Endothelial cell of umbilical vein (primary cell): ENCODE measurements around the gene H1-8. TPM values are rescaled to one million over a fixed set of nuclear protein-coding genes. Genes with fewer than 3 reads are reported as not detected.

Experiments
- BruUV-seq: library from RNA; stranded (reverse); fragments of 400-500 nt; replicated peaks from 2 replicates; lab custom pipeline; 2021; lab: Mats Ljungman, UMichigan
- CTCF ChIA-PET: fragments of 300-600, 350-600 bp; sonication (Branson Sonifier 250); formaldehyde crosslinking; loops from one replicate; lab custom pipeline; 2021; ENCODE audit warnings: antibody characterized with exemption, inconsistent platforms; lab: Charles Lee
- POLR2A ChIA-PET: fragments of 300-600, 350-600 bp; sonication (Branson Sonifier 250); formaldehyde crosslinking; loops from one replicate; lab custom pipeline; 2021; ENCODE audit warnings: antibody characterized with exemption, inconsistent platforms; lab: Charles Lee
- DNase-seq: peaks from one replicate; pipeline ENCODE4 v3.0.0-alpha.2; 2011; ENCODE audit warnings: low read depth, low spot score
- FAIRE-seq: peaks from 2 replicates; lab custom pipeline; 2011; peaks lifted over from hg19 to GRCh38; lab: Jason Lieb, UNC
- H2AFZ ChIP-seq: 2 replicates; pipeline ENCODE4 v1.6.0; 2012; ENCODE audit warnings: low read depth, low read length, control low read depth, inconsistent platforms
- H3K27ac ChIP-seq: 2 replicates; pipeline ENCODE4 v1.5.1; 2011; ENCODE audit warnings: low read depth, mild to moderate bottlenecking, control low read depth, low read length, moderate library complexity; ENCODE audit not compliant: insufficient read depth
- H3K27me3 ChIP-seq, 2 experiments: 2 replicates each; pipeline versions ENCODE4 v1.6.0 to v1.6.1; 2011; ENCODE audit warnings: low read length in 2 of 2, mixed read lengths in 1 of 2; ENCODE audit not compliant: control insufficient read depth in 2 of 2, insufficient read depth in 2 of 2
- H3K36me3 ChIP-seq, 2 experiments: 2 replicates in 1 of 2; 3 replicates in 1 of 2; pipeline ENCODE4 v1.5.1; 2011; ENCODE audit warnings: low read length in 2 of 2, mild to moderate bottlenecking in 1 of 2, moderate library complexity in 1 of 2; ENCODE audit not compliant: control insufficient read depth in 2 of 2, insufficient read depth in 2 of 2; ENCODE audit errors: extremely low read depth in 1 of 2
- H3K4me1 ChIP-seq: 3 replicates; pipeline ENCODE4 v1.5.1; 2011; ENCODE audit warnings: mild to moderate bottlenecking, low read length; ENCODE audit not compliant: control insufficient read depth, insufficient read depth; ENCODE audit errors: extremely low read depth
- H3K4me2 ChIP-seq: 2 replicates; pipeline ENCODE4 v1.6.1; 2011; ENCODE audit warnings: low read length, control low read depth, mixed read lengths; ENCODE audit not compliant: insufficient read depth
- H3K4me3 ChIP-seq, 3 experiments: fragments of 200-600 bp in 1 of 3; sonication (generic), shearing (Covaris generic) in 1 of 3; replicated peaks in 1 of 3; 2 replicates each; pipeline ENCODE4 v1.5.1; 2011 to 2016; ENCODE audit warnings: control low read depth in 3 of 3, low read length in 3 of 3, mild to moderate bottlenecking in 2 of 3, inconsistent platforms in 1 of 3, low read depth in 1 of 3, moderate library complexity in 1 of 3; ENCODE audit not compliant: insufficient read depth in 1 of 3
- H3K79me2 ChIP-seq: 2 replicates; pipeline ENCODE4 v1.6.0; 2012; ENCODE audit warnings: low read length, inconsistent platforms; ENCODE audit not compliant: control insufficient read depth, insufficient read depth
- H3K9ac ChIP-seq: replicated peaks from 2 replicates; pipeline ENCODE3; 2011; ENCODE audit warnings: low read length, control low read depth; ENCODE audit not compliant: insufficient read depth; ENCODE audit errors: extremely low read depth
- H3K9me1 ChIP-seq: replicated peaks from 3 replicates; pipeline ENCODE4 v1.6.0; 2011; ENCODE audit warnings: mild to moderate bottlenecking, low read length; ENCODE audit not compliant: control insufficient read depth, insufficient read depth; ENCODE audit errors: extremely low read depth
- H3K9me3 ChIP-seq: replicated peaks from 2 replicates; pipeline ENCODE4 v1.5.1; 2012; ENCODE audit warnings: low read length, inconsistent platforms; ENCODE audit not compliant: control insufficient read depth, insufficient read depth
- H4K20me1 ChIP-seq: replicated peaks from 2 replicates; pipeline ENCODE3; 2011; ENCODE audit warnings: mild to moderate bottlenecking, low read length; ENCODE audit not compliant: control insufficient read depth, insufficient read depth; ENCODE audit errors: extremely low read depth
- FOS ChIP-seq: IDR thresholded peaks from 2 replicates; pipeline ENCODE4 v1.6.1; 2011; ENCODE audit warnings: mild to moderate bottlenecking, low read length, moderate library complexity, borderline replicate concordance; ENCODE audit not compliant: insufficient read depth
- GATA2 ChIP-seq: IDR thresholded peaks from 2 replicates; pipeline ENCODE4 v1.7.0; 2011; ENCODE audit warnings: low read depth, mild to moderate bottlenecking, moderate library complexity, mixed read lengths, low read length; ENCODE audit not compliant: insufficient read length, insufficient read depth
- POLR2A ChIP-seq: IDR thresholded peaks from 2 replicates; pipeline ENCODE4 v1.6.1; 2012; ENCODE audit warnings: low read depth, mild to moderate bottlenecking, control low read depth, low read length
- POLR2AphosphoS5 ChIP-seq: IDR thresholded peaks from 2 replicates; pipeline ENCODE4 v1.6.1; 2012; ENCODE audit warnings: low read depth, mild to moderate bottlenecking, control low read depth, low read length, moderate library complexity; ENCODE audit not compliant: insufficient read depth
- dilution Hi-C: fragments of 300-500 bp; cut with MboI; formaldehyde crosslinking; loops from one replicate; pipeline ENCODE4 v1.15.0; 2019; ENCODE audit warnings: low sequenced_read_pairs; ENCODE audit not compliant: extremely low pct_ligation_motif_present
- intact Hi-C: fragments of 100-400 bp; cut with micrococcal nuclease; formaldehyde crosslinking; loops from one replicate; pipeline ENCODE4 v1.10.0; 2022
- polyA plus RNA-seq, 4 experiments: library from polyadenylated mRNA; depleted of rRNA in 3 of 4; stranded (reverse) in 3 of 4; unstranded in 1 of 4; fragments of >200 nt; gene quantifications; 2 replicates each; pipeline versions ENCODE4 v1.2.1 to v1.2.3, GENCODE V29; 2011 to 2012; ENCODE audit warnings: missing spikeins in 1 of 4
- total RNA-seq: library from RNA; stranded (reverse); gene quantifications from 2 replicates; pipeline ENCODE4 v1.2.3, GENCODE V29; 2021
- TF ChIP-seq, protein P1 (sequence below), 2 donors: IDR thresholded peaks; 1 replicate in 1 of 2; 2 replicates in 1 of 2; pipeline ENCODE4 v1.5.1; 2011; ENCODE audit warnings: low read length in 2 of 2, mild to moderate bottlenecking in 2 of 2, moderate library complexity in 2 of 2, control low read depth in 1 of 2, inconsistent platforms in 1 of 2, low read depth in 1 of 2; ENCODE audit not compliant: insufficient read depth in 1 of 2; ENCODE audit errors: extremely low read depth in 1 of 2

The H1-8 gene
- total and polyA plus RNA-seq, 2 donors (not counting 3 experiments of a cell fraction or from before 2014, with no cell fraction given): not detected

GRCh38 chr3:129579991-129580390 is 37.0 kb downstream of the H1-8 start:
- DNase-seq: no peak
- peaks cover 28 to 81% of the 10 kb centered on the region in 2 experiments for H3K36me3 ChIP-seq
- no peaks in the 10 kb centered on the region for H3K9me1 ChIP-seq
- no peak overlapping the region for H2AFZ ChIP-seq
- H3K79me2 ChIP-seq: peaks cover 25% of the 10 kb centered on the region
- peak; percentile 4 for TF ChIP-seq POLR2A
- TF ChIP-seq, protein P1, sequence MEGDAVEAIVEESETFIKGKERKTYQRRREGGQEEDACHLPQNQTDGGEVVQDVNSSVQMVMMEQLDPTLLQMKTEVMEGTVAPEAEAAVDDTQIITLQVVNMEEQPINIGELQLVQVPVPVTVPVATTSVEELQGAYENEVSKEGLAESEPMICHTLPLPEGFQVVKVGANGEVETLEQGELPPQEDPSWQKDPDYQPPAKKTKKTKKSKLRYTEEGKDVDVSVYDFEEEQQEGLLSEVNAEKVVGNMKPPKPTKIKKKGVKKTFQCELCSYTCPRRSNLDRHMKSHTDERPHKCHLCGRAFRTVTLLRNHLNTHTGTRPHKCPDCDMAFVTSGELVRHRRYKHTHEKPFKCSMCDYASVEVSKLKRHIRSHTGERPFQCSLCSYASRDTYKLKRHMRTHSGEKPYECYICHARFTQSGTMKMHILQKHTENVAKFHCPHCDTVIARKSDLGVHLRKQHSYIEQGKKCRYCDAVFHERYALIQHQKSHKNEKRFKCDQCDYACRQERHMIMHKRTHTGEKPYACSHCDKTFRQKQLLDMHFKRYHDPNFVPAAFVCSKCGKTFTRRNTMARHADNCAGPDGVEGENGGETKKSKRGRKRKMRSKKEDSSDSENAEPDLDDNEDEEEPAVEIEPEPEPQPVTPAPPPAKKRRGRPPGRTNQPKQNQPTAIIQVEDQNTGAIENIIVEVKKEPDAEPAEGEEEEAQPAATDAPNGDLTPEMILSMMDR (IDR thresholded peaks at IDR 0.05; ENCODE audit: extremely low read depth in 1 of 2, insufficient read depth in 1 of 2, low read depth in 1 of 2, low read length in 2 of 2): no peak
- TF ChIP-seq GATA2: no peak
- no peak for TF ChIP-seq POLR2AphosphoS5
- H3K4me2 ChIP-seq: no peak overlapping the region
- H3K9me3 ChIP-seq: no peaks in the 10 kb centered on the region
- peaks cover 12% of the 10 kb centered on the region for H3K4me1 ChIP-seq
- intact Hi-C loops: no loop called here
- no peak overlapping the region for H3K27ac ChIP-seq
- no peaks in the 10 kb centered on the region for H4K20me1 ChIP-seq
- dilution Hi-C loops: no loop called here
- ChIA-PET CTCF (no interaction called here), POLR2A (interaction anchor here (1.3 kb wide), 1 partner anchor 15 kb away, joined by 3 read pairs; no protein-coding TSS in a partner anchor)
- H3K9ac ChIP-seq: no peak overlapping the region
- BruUV-seq: no TSS peak
- no peaks in the 10 kb centered on the region for H3K27me3 ChIP-seq
- FAIRE-seq: no peak
- no peak overlapping the region for H3K4me3 ChIP-seq

DNA sequence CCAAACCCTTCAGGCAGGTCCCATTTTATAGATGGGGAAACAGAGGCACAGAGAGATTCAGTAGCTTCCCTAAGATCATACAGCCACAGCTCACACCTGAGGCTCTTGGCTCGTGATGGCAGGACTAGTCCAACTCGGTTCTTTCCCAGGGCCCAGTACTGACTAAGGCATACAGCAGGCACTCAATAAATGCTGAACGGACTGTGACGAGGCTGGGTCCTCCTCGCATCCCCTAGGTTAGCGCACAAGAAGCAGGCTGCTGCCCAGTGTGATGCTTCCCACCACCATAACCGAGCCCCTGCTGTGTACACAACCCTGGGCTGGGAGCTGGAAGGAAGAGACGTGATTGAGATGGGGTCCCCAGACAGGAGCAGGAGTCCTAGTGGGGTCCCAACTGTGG is 38.6 kb downstream of the H1-8 start:
- H3K4me3 ChIP-seq: no peak overlapping the region
- H2AFZ ChIP-seq: no peak overlapping the region
- ChIA-PET POLR2A (no interaction called here), CTCF (interaction anchor here (1.4 to 2.8 kb wide), 2 partner anchors 11 to 91 kb away, joined by 3 to 14 read pairs; no protein-coding TSS in a partner anchor)
- no peaks in the 10 kb centered on the region for H3K27me3 ChIP-seq
- H3K9me3 ChIP-seq: no peaks in the 10 kb centered on the region
- peaks cover 40% of the 10 kb centered on the region for H3K79me2 ChIP-seq
- no peak overlapping the region for H3K27ac ChIP-seq
- dilution Hi-C loops (no loop called here), intact Hi-C loops (no loop called here)
- peaks cover 35 to 88% of the 10 kb centered on the region in 2 experiments for H3K36me3 ChIP-seq
- no TSS peak for BruUV-seq
- peaks cover 9% of the 10 kb centered on the region for H3K4me1 ChIP-seq
- TF ChIP-seq, protein P1 (IDR thresholded peaks at IDR 0.05; ENCODE audit: extremely low read depth in 1 of 2, insufficient read depth in 1 of 2, low read depth in 1 of 2, low read length in 2 of 2): no peak
- TF ChIP-seq FOS: no peak
- TF ChIP-seq POLR2AphosphoS5: no peak
- no peak for TF ChIP-seq POLR2A
- no peak overlapping the region for H3K4me2 ChIP-seq
- FAIRE-seq (no peak), DNase-seq (no peak)
- H4K20me1 ChIP-seq: no peaks in the 10 kb centered on the region
- H3K9ac ChIP-seq: no peak overlapping the region
- no peaks in the 10 kb centered on the region for H3K9me1 ChIP-seq
